Pancreas (tissue), 10 donors: Measurements from ENCODE around the gene FOXL3. TPM values are rescaled to one million over a fixed set of nuclear protein-coding genes. Genes with fewer than 3 reads are reported as not detected.
"Not testable (repeated sequence)": the region's sequence is repeated elsewhere in the genome, so short reads cannot be mapped to it uniquely, and the experiment has no call there.

ENCODE experiments used
- ATAC-seq, 4 donors: fragments of 200-7000 bp; cut with Tn5 transposase; one replicate each; pipeline versions ENCODE4 v1.8.0 to v1.9.1; 2020; ENCODE audit warnings: mild to moderate bottlenecking in 4 of 4, moderate library complexity in 4 of 4
- DNase-seq, 6 donors: peaks; one replicate each; pipeline ENCODE4 v3.0.0-alpha.2; 2020
- FAIRE-seq: peaks from 2 replicates; lab custom pipeline; 2012; peaks lifted over from hg19 to GRCh38; lab: Jason Lieb, UNC
- H3K27ac ChIP-seq, 4 donors: fragments of 200-600 bp; sonication (generic); 1 replicate in 3 of 4; 2 replicates in 1 of 4; pipeline versions ENCODE4 v1.5.0 to v1.8.0; 2020
- H3K27me3 ChIP-seq, 4 donors: fragments of 200-600 bp; one replicate each; pipeline ENCODE4 v1.8.0; 2021
- H3K36me3 ChIP-seq, 3 donors: fragments of 200-600 bp; sonication (generic) in 1 of 3; one replicate each; pipeline versions ENCODE4 v1.5.0 to v1.8.0; 2020 to 2021
- H3K4me1 ChIP-seq, 3 donors: fragments of 200-600 bp; one replicate each; pipeline ENCODE4 v1.8.0; 2021
- H3K4me3 ChIP-seq, 4 donors: fragments of 200-600 bp; sonication (generic) in 2 of 4; one replicate each; pipeline versions ENCODE4 v1.5.0 to v1.8.0; 2020 to 2021
- H3K9me3 ChIP-seq, 4 donors: fragments of 200-600 bp; one replicate each; pipeline ENCODE4 v1.8.0; 2021
- CTCF ChIP-seq, 4 donors: fragments of 200-600 bp; sonication (generic) in 3 of 4; IDR thresholded peaks; one replicate each; pipeline versions ENCODE4 v1.5.0 to v1.8.0; 2021; ENCODE audit warnings: antibody characterized with exemption in 4 of 4
- WGBS, 2 donors: extraction: QIAGEN DNeasy Blood & Tissue Kit; methylation state at CpG; one replicate each; pipeline ENCODE4 v1.1.7; 2013; 5-methylcytosine and 5-hydroxymethylcytosine counted together
- intact Hi-C, 3 donors: fragments of 100-400 bp; cut with DNase I; formaldehyde crosslinking; loops; one replicate each; pipeline versions ENCODE4 v1.11.1 to v1.14.2; 2022
- polyA plus RNA-seq, 2 donors: library from polyadenylated mRNA; stranded (reverse); fragments of 200-250 nt; gene quantifications; one replicate each; pipeline ENCODE4 v1.2.3, GENCODE V29; 2013
- total RNA-seq, 6 donors: library from RNA; stranded (reverse); fragmentation: NEBNext Ultra II Directional in 4 of 6; extraction: Animal tissue kit (Norgen Biotek cat#: 25700) in 4 of 6; gene quantifications; one replicate each; pipeline versions ENCODE4 v1.2.1 to v1.2.4, GENCODE V29; 2021 to 2023
- donor health status: healthy with polysubstance abuse.
- donor health status: DM: no; HTN: no; CAD: no; lungs with moderate emphysema.
- donor health status: DM: no; HTN: no; CAD: no.
- donor health status: control.
- donor health status: control.
- donor health status: Bipolar disorder and iron deficiency.
- donor health status: DM: yes; HTN: yes; CAD: no.
- donor health status: DM: no; HTN: no; CAD: no.
- donor health status: DM: no; HTN: no; CAD: no.
- donor health status: DM: yes; HTN: yes; CAD: no.

FOXL3 gene
- total and polyA plus RNA-seq, 8 donors: not detected

GRCh38 chr7:259751-260405 is 30.1 kb upstream of the FOXL3 start:
- 94% methylated on average over 43 to 44 of the region's 44 CpGs for WGBS, 2 donors
- intact Hi-C loops: no loop called here
- no peak overlapping the region for H3K4me3 ChIP-seq
- TF ChIP-seq CTCF (IDR thresholded peaks at IDR 0.05): no peak
- no peak for FAIRE-seq
- H3K4me1 ChIP-seq: no peaks in the 10 kb centered on the region
- H3K36me3 ChIP-seq: peaks cover 0 to 26% (median 0%) of the 10 kb centered on the region in 3 donors
- peak in 2 of 6 donors; percentile 53 to 68 for DNase-seq
- H3K27me3 ChIP-seq: no peaks in the 10 kb centered on the region
- no peaks in the 10 kb centered on the region for H3K9me3 ChIP-seq
- no peak overlapping the region for H3K27ac ChIP-seq
- no peak for ATAC-seq

GRCh38 chr7:260441-261281 is 29.3 kb upstream of the FOXL3 start:
- Histone ChIP-seq H3K9me3 (no peaks in the 10 kb centered on the region), H3K27me3 (no peaks in the 10 kb centered on the region), H3K4me3 (no peak overlapping the region), H3K4me1 (no peaks in the 10 kb centered on the region), H3K36me3 (peaks cover 0 to 26% (median 0%) of the 10 kb centered on the region in 3 donors), H3K27ac (no peak overlapping the region)
- intact Hi-C loops: no loop called here
- no peak for ATAC-seq
- FAIRE-seq: no peak
- no peak for TF ChIP-seq CTCF (IDR thresholded peaks at IDR 0.05)
- 92 to 93% methylated on average over 33 to 35 of the region's 35 CpGs for WGBS, 2 donors
- DNase-seq: peak in 2 of 6 donors; percentile 54 to 71

GRCh38 chr7:261341-262250 is 28.4 kb upstream of the FOXL3 start:
- peak in 2 of 6 donors; percentile 50 to 59 for DNase-seq
- ATAC-seq: no peak
- no peaks in the 10 kb centered on the region for H3K4me1 ChIP-seq
- no peak for TF ChIP-seq CTCF (IDR thresholded peaks at IDR 0.05)
- WGBS, 2 donors: 91 to 93% methylated on average over 32 of the region's 32 CpGs
- no peak for FAIRE-seq
- H3K9me3 ChIP-seq: no peaks in the 10 kb centered on the region
- intact Hi-C loops: no loop called here
- H3K27ac ChIP-seq: no peak overlapping the region
- H3K4me3 ChIP-seq: no peak overlapping the region
- H3K27me3 ChIP-seq: no peaks in the 10 kb centered on the region
- H3K36me3 ChIP-seq: peaks cover 0 to 23% (median 0%) of the 10 kb centered on the region in 3 donors

- no peak overlapping the region for H3K4me3 ChIP-seq
- no peaks in the 10 kb centered on the region for H3K9me3 ChIP-seq
- TF ChIP-seq CTCF (IDR thresholded peaks at IDR 0.05): no peak
- no peaks in the 10 kb centered on the region for H3K27me3 ChIP-seq
- no peaks in the 10 kb centered on the region for H3K4me1 ChIP-seq
- ATAC-seq (no peak), FAIRE-seq (no peak), DNase-seq (peak in 2 of 6 donors; percentile 26 to 47)
- H3K27ac ChIP-seq: no peak overlapping the region
- intact Hi-C loops: no loop called here
- WGBS, 2 donors: 94 to 96% methylated on average over 9 of the region's 9 CpGs
- H3K36me3 ChIP-seq: peaks cover 0 to 18% (median 0%) of the 10 kb centered on the region in 3 donors
These were observed 27.8 kb upstream of the FOXL3 start for GRCh38 chr7:262251-262572.

- H3K27ac ChIP-seq, H3K4me3 ChIP-seq, H3K9me3 ChIP-seq, H3K27me3 ChIP-seq, FAIRE-seq, intact Hi-C loops, ATAC-seq, H3K4me1 ChIP-seq: not testable (repeated sequence)
- peak in 2 of 6 donors; percentile 56 to 66 for DNase-seq
- peaks cover 0 to 17% (median 0%) of the 10 kb centered on the region in 3 donors for H3K36me3 ChIP-seq
- WGBS, 2 donors: 76 to 82% methylated on average over 15 to 29 of the region's 31 CpGs
These were observed 27.2 kb upstream of the FOXL3 start for GRCh38 chr7:262631-263311.
